GOT3 (cell line): ENCODE results near the gene SGO2.

Experiments
- DNase-seq: peaks from one replicate; lab custom pipeline; 2025; ENCODE audit warnings: mixed read lengths; lab: John Stamatoyannopoulos, UW

The SGO2 gene, protein sequence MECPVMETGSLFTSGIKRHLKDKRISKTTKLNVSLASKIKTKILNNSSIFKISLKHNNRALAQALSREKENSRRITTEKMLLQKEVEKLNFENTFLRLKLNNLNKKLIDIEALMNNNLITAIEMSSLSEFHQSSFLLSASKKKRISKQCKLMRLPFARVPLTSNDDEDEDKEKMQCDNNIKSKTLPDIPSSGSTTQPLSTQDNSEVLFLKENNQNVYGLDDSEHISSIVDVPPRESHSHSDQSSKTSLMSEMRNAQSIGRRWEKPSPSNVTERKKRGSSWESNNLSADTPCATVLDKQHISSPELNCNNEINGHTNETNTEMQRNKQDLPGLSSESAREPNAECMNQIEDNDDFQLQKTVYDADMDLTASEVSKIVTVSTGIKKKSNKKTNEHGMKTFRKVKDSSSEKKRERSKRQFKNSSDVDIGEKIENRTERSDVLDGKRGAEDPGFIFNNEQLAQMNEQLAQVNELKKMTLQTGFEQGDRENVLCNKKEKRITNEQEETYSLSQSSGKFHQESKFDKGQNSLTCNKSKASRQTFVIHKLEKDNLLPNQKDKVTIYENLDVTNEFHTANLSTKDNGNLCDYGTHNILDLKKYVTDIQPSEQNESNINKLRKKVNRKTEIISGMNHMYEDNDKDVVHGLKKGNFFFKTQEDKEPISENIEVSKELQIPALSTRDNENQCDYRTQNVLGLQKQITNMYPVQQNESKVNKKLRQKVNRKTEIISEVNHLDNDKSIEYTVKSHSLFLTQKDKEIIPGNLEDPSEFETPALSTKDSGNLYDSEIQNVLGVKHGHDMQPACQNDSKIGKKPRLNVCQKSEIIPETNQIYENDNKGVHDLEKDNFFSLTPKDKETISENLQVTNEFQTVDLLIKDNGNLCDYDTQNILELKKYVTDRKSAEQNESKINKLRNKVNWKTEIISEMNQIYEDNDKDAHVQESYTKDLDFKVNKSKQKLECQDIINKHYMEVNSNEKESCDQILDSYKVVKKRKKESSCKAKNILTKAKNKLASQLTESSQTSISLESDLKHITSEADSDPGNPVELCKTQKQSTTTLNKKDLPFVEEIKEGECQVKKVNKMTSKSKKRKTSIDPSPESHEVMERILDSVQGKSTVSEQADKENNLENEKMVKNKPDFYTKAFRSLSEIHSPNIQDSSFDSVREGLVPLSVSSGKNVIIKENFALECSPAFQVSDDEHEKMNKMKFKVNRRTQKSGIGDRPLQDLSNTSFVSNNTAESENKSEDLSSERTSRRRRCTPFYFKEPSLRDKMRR

GRCh38 chr2:200525882-200526651, at the start of gene SGO2:
TSS of gene SGO2 (plus strand) at chr2:200526207. CDS start at chr2:200532976, 6,769 bp downstream.
- DNase-seq = peak; percentile 83

DNA sequence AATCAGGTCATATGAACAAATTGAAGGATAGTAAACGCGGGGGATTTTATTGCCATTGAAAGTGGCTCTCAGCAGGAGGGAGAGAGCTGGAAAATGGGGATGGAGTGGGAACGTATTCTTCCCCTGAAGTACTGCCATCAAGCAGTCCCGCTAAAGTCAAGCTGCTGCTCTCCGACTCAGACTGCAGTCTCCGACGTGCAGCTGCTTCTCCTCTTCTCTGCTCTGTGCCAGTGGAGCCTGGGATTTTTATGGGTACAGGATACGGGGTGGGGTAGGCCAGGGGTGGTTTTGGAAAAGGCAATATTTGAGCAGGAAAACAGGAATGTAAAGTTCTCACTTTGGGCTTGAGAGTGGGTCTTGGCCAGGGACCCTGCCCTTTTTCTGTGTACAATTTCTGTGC, 49.2 kb upstream of the SGO2 start:
- no peak for DNase-seq

GRCh38 chr2:200477667-200478131, 48.3 kb upstream of the SGO2 start:
- DNase-seq = no peak

DNA sequence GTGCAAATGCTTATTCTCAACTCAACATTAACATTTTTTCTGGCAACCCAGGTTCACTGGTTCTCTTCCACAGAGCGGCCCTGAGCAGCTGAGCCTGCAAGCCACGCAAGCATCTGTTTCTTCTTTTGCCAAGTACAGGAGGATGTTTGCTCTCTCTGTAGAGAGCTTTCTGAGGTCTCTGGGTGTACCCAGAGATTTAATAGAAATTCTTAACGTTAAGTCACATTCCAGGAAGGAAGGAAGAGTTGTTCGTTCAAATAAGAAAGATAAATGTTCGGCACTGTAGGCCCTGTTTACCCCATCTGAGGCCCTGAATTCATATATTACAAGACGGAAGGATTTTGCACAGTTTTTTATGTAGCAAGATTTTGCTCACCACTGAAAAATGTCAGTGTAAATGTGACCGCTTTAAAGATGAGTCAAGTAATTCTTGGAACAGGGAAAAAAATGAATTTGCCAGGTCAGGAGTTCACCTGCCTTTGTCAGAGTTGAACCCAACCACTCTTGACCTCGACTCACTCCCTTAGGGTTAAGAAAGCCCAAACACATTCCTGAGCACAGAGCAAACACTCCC, 46.2 kb upstream of the SGO2 start:
- DNase-seq = no peak

- no peak for DNase-seq
Measured at GRCh38 chr2:200482194-200482593, 43.8 kb upstream of the SGO2 start.

GRCh38 chr2:200483729-200484198, 42.2 kb upstream of the SGO2 start:
- no peak for DNase-seq

- DNase-seq = no peak
Measured at GRCh38 chr2:200484934-200485333, 41.1 kb upstream of the SGO2 start.

DNA sequence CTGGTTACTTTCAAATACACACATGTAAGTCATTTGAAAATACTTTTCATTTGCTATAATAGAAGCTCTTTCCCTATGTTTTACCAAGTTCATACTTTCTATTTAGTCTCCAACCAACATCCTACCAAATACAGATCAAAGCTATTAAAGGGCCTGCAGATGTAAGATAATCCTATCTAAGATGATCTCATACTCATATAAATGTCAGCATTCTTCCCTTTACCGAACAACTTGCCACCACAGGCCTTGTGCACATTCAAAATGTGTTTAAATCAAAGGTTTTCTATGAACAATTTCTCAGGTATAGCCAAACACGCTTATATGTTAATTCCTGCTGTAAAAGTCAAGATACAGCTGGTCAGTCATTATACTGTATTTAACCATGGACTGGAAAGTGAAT, 39.5 kb upstream of the SGO2 start:
- DNase-seq = no peak

DNA sequence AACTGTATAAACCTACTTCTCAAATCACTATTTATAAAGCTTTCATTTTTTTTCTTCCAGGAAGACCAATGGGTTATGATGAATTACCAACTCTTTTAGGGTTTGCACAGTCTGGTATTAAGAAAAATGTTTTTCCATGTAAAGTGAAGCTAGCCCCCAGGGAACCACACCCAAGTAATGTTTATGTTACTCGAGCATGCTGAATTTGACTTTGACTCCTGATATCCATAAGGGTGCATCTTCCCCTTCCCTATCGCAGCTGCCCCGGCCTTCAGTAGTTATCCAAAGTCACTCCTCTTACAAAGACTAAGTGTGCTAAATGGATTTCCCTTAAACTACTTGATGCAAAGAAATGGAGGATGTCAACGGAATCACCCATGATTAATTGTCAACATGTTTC, 37.8 kb upstream of the SGO2 start:
- DNase-seq = no peak

DNA sequence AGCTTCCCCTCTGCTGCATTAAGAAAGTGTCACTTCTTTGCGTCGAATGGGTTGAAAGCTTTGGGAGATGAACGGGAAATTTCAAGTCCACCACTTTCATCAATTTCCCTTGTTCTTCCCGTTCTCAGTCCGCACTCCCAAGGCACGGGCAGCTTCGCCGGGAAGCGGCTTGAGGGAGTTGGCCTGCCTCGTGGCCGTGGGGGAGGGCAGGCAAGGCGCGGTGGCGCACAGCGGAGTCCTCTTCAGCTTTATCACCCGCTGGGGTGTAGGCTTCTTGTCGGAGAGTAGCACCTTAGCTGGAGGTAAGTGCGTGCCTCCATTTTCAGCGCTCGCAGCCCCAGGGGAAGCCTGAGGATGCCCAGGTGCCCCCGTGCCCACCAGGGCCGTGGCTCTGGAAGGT, 36.0 kb upstream of the SGO2 start:
- DNase-seq = no peak

GRCh38 chr2:200492656-200493055, 33.4 kb upstream of the SGO2 start:
- DNase-seq = no peak

DNA sequence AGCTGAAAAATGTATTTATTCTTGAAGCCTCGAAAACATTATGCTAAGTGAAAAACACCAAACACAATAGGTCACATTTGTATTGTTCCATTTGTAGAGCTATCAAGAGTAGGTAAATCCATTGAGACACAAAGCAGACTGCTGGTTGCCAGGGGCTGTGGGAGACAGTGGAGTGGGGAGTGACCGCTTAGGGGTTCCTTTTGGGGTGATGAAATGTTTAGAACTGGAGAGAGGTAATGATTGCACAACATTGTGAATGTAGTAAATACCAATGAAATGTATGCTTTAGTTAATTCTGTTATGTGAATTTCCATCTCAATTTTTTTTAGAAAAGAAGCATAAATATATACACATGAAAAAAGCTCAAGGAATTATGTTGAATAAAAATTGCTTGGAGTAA, 32.0 kb upstream of the SGO2 start:
- DNase-seq = no peak

GRCh38 chr2:200496696-200497095, 29.3 kb upstream of the SGO2 start:
- no peak for DNase-seq

GRCh38 chr2:200498402-200499162, 27.4 kb upstream of the SGO2 start:
- no peak for DNase-seq

DNA sequence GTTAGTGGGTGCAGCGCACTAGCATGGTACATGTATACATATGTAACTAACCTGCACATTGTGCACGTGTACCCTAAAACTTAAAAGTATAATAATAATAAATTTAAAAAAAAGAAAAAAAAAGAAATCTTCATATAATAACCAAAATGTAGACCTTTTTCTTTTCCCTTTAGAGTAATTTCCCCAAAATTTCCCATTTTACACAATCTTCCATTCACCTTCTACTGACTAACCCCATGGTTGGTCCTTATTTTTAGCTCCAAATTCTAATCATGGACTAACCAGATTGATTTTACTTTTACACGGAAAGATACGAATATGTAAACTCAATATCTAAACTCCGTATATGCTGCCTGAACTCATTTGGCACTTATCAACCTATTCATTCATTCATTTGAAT, 23.8 kb upstream of the SGO2 start:
- DNase-seq = no peak

- no peak for DNase-seq
Measured at GRCh38 chr2:200506679-200507078, 19.3 kb upstream of the SGO2 start.

DNA sequence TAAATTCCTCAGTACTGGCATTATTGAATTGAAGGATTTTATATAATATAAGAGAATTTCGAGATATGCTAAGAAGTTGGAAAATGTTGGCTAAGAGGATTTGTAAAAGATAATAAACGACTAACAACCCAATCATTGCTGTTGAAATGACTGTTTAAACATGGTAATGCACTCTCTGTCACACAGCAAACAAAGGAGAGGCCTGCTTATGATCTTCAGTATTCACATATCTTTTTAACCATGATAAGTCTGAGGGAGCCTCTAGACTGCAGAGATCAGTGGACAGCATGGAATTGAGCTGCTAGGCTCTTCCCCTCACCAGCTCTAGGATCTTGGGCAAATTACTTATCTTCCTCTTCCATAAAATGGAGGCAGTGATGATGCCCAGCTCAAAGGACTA, 18.8 kb upstream of the SGO2 start:
- no peak for DNase-seq

DNA sequence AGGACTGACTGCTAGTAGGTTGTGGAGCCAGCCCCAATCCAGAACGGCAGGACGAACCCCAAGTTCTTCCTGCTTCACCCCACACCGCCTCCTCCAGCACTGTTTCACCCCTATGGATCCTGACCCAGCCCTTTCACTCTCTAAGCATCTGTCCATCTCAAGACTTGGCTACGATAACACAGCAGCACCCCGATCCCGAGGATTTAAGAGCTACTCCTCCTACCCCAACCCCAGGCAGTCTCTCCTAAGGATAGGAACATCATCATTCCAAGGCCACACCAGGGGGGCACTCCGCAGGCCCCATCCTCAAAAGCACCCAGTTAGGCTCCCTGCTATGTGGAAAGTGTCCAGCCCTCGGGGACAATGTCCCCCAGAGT, 16.8 kb upstream of the SGO2 start:
- no peak for DNase-seq

DNA sequence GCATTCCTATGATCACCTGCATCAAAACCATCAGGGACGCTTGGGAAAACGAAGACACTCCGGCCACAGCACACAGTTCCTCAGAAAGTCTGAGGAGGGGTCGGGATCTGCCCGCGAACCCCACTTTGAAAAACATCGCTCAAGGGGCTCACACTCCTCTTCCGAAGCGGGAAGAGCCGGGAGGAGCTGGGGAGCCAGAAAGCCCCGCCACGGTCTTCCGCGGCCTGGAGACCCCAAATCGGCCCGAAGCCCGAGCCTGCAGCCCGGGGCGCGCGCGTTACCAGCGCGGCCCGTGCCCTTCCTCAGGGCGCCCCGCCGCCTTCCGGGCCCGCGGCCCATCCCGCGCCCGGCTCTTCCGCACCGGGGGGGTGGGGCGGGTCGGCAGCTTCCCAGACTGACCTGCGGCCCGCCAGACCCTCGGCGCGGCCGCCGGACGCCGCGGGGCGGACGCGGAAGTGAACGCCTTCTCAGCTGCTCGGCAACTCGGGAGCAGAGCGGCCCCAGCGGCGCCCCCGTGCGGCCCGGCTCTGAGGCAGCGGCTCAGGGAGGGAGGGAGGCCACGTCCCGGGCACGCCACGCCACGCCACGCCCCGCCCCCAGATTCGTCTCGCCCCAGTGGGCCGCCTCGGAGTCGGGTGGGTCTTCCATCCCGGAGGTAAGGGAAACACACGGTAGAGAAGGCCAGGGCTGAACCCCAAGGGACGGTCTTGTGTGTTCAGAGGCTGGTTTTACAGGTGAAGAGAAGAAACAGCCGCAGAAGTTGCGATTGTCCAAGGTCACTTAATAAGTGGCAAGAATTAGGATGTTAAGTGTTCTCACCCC, 16.2 kb upstream of the SGO2 start, which contains the start of gene KCTD18:
Gene KCTD18 (minus strand): TSS at position 457 of the 822 bp plus-strand sequence. CDS start 3,052 bp downstream, outside the sequence.
- DNase-seq = peak; percentile 68
